GM12872 (cell line): ENCODE measurements around the gene ESRRA.

Experiments
- CTCF ChIP-seq: IDR thresholded peaks from 3 replicates; pipeline ENCODE4 v1.5.1; 2011; ENCODE audit warnings: low read depth, mild to moderate bottlenecking, low read length, moderate library complexity; ENCODE audit not compliant: insufficient read depth

ESRRA gene

GRCh38 chr11:64352995-64353714 lies 47.8 kb downstream of the ESRRA start:
- TF ChIP-seq CTCF = no peak

- no peak for TF ChIP-seq CTCF
These were observed 48.6 kb downstream of the ESRRA start for GRCh38 chr11:64353715-64354506.

- peak; percentile 65 for TF ChIP-seq CTCF
These were observed 50.0 kb downstream of the ESRRA start for GRCh38 chr11:64355078-64355940.

GRCh38 chr11:64356498-64357411 lies 51.4 kb downstream of the ESRRA start:
- peak; percentile 46; the same call in 2 of the 3 replicates for TF ChIP-seq CTCF

GRCh38 chr11:64357446-64357845 lies 52.1 kb downstream of the ESRRA start:
- no peak for TF ChIP-seq CTCF

- TF ChIP-seq CTCF = no peak
These were observed 52.7 kb downstream of the ESRRA start for GRCh38 chr11:64357904-64358535.
